ENCODE results near the gene ING3. TPM values are rescaled to one million over a fixed set of nuclear protein-coding genes. Genes with fewer than 3 reads are reported as not detected.

Gene ING3
- total and polyA plus RNA-seq, 9 of the 15 experiments (the other 6 are each of a cell fraction or from before 2014, with no cell fraction given) = 22.8 to 233 (median 50.4) TPM

GRCh38 chr7:120987683-120988590, 37.4 kb downstream of the ING3 start (continued):
- no peak for TF ChIP-seq ZNF609 (CRISPR knock-in tag; IDR thresholded peaks at IDR 0.05; ENCODE audit: borderline replicate concordance)
- TF ChIP-seq REST (IDR thresholded peaks at IDR 0.05; ENCODE audit: borderline replicate concordance) = peak; percentile 91
- 0 out of 2 replicates have a peak, but pooled peaks have one; percentile 13 for TF ChIP-seq REST (CRISPR knock-in tag; IDR thresholded peaks at IDR 0.05; ENCODE audit: low read depth)
- TF ChIP-seq GABPA (tag; conservative IDR thresholded peaks at IDR 0.05; ENCODE audit: low read depth) = 0 out of 2 replicates have a peak, but pooled peaks have one; percentile 24
- TF ChIP-seq PPARD (CRISPR knock-in tag; IDR thresholded peaks at IDR 0.05) = no peak
- no peak; the same call in 1 of the 2 replicates for TF ChIP-seq ZNF444 (CRISPR knock-in tag; IDR thresholded peaks at IDR 0.05)
- TF ChIP-seq CHD1 (IDR thresholded peaks at IDR 0.05; ENCODE audit: low read length) = no peak
- TF ChIP-seq ZBTB11 (CRISPR knock-in tag; IDR thresholded peaks at IDR 0.05) = peak in 1 of 3 experiments; percentile 23; a peak in 1 of 6 replicates
